NCI-H524 treated with DMSO at 0.1 percent for 48 hours (cell line): Measurements from ENCODE around the gene LINGO3.

ENCODE experiments used
- DNase-seq: peaks from one replicate; lab custom pipeline; 2025; lab: John Stamatoyannopoulos, UW

The LINGO3 gene

DNA sequence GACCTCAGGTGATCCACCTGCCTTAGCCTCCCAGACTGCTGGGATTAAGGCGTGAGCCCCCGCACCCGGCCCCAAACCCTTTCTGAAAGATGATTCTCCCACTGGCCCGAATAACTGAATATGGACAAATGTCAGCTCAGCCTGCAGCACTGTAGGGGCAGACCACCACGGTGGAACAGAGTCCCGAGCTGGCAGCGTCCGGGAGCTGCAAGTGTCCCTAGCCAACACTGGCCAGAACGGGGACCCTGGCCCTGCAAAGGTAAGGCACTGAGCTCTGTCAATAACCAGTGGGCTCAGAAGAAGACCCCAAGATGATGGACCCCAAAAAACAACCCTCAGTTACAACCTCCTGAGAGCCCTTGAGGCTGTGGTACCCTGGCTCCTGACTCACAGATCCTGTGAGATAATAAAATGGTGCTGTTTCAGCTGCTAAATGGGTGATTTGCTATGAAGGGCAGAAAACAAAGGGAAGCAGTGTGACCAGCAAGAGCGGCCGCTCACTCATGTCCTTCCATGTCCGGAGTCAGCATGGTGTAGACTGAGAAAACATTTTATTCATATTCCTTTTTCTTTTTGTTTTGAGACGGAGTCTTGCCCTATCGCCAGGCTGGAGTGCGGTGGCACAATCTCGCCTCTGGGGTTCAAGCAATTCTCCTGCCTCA, 18.9 kb upstream of the LINGO3 start:
- DNase-seq: no peak

DNA sequence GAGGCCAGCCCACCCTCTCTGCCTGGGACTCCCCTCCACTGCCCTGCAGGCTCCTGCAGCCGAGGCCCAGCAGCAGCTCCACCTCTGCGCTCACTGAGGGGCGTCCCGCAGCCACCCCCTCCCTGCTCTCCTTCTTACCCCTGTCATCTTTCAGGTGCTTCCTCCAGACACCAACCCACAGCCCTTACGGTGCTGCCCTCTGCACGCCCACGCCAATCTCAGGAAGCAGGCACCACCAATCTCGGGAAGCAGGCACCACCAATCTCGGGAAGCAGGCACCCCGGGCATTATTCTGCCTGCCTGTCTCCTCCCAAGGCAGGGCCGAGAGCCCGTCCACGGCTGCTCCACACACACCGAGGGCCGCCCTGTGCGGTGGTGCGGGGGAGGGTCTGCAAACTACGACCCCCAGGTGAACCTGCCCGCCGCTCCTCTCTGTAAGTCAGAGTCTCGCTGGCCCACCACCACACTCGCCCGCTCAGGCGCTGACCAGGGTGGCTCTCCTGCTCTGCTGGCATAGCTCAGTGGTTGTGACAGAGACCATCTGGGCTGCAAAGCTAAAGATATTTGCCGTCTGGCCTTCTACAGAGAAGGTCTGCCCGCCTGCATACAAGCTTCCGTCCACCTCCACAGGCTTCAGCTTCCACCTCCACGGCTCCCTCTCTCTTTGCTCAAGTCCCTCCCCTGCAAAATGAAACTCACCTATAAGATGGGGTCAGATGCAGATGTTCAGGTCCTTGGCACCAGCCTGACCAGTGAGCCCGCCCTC, 17.5 kb upstream of the LINGO3 start:
- DNase-seq: no peak

DNA sequence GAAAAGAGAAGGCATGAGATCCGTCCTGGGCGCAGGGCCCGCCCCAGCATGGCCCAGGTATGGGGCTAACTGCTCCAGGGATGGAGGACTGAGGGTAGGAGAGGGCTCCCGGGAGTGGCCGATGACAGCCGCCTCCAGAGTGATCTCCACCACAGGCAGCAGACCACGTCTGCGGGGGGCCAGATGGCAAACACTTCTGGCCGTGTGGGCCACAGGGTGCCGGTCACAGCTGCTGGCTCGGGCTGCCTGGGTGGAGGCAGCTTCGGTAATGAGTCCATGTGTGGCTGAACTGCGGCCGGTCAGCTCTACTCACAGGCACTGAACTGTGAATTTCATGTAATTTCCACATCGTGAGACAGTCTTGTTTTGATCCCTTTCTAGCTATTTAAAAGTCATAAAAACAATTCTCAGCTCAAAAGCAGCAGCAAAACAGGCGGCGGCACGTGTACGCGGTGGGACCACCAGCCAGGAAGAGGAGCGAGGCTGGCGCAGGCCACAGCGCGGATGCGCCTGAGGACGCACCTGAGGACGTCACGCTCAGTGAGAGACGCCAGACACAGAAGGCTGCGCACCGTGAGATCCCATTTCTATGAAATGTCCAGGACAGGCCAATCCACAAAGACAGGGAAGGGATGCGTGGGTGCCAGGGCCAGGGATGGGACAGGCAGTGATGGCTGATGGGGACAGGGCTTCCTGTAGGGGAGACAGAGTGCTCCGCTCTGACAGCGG, 16.4 kb upstream of the LINGO3 start:
- DNase-seq: no peak

DNA sequence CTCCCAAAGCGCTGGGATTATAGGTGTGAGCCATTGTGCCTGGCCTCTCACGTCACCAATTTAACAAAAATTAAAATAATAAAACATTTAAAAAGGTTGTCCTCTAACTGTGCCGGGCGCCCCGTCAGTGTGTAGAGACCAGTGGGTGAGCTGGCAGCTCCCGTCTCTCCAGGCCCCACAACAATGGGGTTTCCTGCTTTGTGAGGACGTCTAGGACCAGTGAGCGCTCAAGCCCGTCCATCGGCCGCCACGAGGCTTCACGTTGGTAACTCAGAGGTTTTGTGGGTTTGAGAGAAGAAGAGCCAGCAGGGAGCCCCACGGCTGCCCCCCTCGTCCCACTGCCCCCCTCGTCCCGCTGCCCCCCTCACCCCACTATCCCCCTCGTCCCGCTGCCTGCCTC, 15.8 kb upstream of the LINGO3 start:
- DNase-seq: no peak

DNA sequence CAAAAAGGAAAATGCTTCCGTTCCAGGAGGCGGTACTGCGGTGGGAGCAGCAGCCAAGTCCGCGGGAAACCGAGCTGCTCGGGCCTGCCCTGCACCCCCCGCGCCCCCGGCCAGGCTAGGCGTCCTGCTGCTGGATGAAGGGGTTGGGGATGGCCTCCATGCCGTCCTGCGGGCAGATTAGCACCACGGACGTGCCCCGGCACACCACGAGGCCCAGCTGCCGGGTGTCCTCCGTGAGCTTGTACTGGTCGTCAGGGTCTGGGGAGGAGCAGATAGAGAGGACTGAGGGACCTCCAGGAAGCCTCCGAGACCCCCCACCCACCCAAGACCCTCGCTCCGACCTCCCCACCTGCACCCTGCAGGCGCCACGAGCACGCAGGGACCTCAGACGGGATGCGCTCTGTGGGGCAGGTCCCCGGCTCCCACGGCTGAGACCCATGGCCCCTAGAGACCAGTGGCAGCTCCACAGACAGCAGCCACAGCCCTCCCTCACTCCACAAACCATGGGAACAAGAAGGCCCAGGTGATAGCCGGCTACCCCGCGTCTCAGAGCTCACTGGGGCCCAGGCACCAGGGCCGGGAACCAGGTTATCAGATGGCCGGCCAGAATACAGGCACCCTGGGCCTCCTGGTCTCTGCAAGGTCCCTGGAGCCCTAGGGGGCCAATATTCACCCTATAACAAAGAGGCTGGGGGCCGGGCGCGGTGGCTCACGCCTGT, 13.8 kb upstream of the LINGO3 start:
- DNase-seq: no peak

DNA sequence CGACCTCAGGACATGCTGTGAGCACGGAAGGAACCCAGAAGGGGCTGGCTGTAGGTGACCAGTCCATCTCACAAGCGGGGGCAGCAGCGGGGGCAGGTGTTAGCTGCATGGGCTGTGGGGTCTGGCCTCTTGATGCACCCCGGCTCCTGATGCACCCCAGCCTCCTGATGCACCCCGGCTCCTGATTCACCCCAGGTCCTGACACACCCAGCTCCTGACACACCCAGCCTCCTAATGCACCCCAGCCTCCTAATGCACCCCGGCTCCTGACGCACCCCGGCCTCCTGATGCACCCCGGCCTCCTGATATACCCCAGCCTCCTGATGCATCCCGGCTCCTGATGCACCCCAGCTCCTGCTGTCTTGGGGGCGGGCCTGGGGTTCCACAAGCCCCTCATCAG, 13.0 kb upstream of the LINGO3 start:
- no peak for DNase-seq

DNA sequence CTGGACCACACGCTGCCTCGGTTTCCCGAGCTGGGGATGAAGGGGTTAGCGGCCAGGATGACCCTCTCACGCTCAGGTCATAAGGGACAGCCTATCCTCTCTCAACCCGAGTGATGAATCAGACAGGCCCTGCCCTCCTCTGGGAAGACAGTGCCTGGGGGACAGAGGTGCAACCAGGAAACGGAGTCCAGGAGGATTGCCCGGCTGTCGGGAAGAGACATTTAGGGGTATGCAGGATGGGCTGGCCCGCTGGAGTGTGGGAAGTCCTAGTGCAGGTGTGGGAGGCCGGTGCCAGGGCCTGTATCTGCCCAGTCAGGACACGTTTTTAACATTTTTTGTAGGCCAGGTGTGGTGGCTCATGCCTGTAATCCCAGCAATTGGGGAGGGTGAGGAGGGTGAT, 12.1 kb upstream of the LINGO3 start:
- no peak for DNase-seq

DNA sequence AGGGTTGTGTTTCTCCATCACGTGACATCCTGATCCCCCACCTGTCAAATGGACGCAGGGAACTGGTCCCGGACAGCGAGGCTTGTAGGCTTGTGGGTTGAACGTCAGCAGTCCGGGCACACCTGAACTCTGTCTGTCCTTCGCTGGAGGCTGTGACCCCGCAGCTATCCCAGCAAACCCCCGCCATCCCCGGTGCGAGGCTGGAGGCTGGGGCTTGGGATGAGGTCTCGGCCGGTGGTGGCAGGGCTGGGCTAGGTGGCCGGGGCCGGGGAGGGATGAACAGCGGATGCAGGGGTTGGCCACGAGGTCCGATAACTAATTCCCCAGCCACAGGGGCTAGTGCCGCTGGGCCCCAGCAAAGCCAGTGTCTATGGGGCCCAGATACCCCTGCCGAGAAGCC, 11.6 kb upstream of the LINGO3 start:
- DNase-seq: no peak

DNA sequence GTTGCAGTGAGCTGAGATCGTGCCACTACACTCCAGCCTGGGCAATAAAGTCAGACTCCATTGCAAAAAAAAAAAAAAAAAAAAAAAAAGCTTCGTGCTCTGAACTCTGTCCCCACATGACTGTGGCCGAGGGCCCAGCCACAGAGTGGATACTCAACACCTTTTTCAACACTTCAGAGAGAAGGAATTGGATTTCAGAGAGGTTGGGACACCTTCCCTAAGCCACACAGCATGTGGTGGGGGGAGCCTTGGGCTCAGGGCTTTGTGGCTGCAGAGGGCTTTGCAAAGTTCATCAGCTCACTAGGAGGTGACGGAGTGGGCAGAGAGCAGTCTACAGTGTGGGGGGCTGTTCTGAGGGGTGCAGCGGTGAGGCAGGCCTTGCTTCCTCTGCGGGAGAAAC, 11.0 kb upstream of the LINGO3 start:
- no peak for DNase-seq

DNA sequence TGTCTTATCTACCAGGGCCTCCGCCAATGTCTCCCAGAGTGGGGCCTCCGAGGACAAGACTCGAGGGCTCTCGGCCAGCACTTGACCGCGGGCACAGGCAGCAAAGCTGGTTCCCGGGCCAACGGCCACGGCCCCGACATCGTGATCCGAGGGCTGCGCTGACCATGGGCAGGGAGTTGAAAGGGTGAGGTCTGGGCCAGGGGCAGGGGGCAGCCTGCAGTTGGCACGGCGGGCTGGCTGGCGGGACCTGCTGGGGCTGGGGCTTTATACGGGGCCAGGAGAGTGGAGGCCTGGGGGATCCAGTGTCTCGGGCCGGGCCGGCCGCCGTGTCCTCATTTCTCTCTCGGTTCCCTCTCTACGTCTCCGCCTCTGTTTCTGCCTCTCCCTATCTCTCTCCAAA, 9.8 kb upstream of the LINGO3 start:
- DNase-seq: no peak

DNA sequence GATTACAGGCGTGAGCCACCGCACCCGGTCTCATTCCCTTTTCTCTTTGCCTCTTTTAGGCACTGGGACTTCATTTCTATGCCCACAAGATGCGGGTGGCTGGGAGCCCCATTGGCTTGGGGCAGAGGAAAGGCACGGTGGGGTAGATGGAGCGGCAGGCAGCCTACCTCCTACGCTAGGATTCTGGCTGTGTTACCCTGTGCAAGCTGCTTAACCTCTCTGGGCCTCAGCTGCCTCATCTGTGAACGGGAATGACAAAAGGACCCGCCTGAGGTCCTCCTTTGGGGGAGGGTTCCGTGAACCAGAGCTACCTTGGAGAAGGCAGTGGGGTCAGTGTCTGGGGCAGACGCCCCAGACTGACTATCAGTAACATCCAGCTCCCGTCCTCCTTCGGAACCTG, 9.3 kb upstream of the LINGO3 start:
- no peak for DNase-seq

DNA sequence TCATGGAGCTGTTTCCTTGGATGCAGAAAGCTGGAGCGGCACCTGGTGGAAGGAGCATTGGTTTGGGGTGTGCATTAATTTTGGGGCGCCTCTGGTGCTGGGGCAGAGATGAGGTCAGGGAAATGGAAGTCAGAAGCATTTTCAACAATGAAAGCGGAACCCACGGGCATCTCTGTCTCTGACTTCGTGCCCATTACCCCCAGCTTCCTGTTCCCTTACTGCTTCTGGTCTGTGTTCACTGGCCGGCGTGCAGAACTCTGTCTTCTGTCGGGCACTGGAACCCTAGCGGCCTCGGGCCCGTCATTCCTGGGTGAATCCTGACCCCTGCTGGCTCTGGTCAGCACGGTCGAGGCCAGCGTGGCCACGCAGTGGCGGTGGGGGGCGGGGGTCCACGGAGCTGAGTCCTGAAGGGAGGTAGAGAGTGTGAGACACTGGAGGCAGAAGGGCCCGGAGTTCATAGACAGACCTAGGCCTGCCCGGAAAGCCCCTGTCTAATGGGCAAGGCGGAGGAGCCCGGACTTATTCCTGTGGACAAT, 7.9 kb upstream of the LINGO3 start:
- no peak for DNase-seq

DNA sequence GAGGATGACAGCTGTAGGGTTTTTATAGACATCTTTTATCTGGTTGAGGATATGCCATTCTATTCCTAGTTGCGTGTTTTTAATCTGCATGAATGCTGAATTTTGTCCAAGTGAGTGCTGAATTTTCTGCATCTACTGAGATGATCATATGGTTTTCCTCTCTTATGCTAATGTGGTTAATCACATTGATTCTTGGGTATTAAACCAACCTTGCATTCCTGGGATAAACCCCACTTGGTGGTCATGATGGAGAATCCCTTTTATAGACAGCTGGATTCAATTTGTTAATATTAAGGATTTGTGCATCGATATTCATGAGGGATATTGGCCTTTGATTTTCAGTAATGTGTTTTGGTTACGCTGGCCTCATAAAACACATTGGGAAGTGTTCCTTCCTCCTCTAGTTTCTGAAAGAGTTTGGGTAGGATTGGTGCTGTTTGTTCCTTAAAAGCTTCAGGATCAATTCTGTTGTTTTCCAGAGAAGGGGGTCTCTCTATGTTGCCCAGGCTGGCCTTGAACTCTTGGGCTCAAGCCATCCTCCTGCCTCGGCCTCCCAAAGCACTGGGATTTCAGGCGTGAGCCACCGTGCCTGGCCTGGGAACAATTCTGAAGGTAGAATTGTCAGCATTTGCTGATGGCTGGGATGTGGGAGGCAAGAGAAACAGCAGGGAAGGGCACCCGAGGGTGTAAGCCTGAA, 7.3 kb upstream of the LINGO3 start:
- no peak for DNase-seq

DNA sequence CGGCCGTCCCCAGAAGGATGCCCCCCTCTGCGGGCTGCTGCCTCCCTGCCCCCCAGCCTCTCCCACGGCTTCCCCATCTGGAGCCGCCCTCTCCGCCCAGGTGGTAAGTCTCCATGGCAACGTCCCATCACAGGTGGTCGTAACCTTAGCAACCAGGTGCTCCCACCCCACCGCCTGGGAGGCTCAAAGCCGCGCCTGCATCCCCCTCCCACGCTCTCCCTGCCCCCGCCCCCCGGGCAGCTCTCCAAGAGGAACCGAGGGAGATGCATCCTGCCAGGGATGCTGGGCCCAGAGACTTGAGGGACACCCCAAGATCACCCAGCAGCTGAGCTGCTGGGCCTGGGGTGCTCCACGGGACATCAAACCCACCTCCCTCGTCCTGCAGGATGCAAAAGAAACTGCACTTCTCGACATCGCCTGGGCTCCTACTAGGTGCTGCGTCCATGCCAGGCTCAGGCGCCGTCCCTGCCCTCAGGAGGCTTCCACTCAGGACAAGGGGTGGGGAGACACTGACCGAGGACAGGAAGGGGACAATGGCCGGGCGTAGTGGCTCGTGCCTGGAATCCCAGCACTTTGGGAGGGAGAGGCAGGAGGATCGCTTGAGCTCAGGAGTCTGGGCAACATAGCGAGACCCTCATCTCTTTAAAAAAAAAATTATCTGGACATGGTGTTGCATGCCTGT, 5.0 kb upstream of the LINGO3 start:
- DNase-seq: no peak

DNA sequence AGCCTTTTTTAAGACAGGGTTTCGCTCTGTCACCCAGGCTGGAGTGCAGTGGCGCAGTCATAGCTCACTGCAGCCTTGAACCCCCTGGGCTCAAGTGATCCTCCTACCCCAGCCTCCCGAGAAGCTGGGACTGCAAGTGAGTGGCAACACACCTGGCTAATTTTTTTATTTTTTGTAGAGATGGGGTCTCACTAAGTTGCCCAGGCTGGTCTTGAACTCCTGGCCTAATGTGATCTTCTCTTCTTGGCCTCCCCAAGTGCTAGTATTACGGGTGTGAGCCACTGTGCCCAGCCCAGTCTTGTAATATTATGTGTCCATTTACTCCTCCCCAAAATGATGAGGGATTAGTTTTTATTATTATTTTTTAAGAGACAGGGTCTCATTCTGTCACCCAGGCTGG, 3.1 kb upstream of the LINGO3 start:
- no peak for DNase-seq

DNA sequence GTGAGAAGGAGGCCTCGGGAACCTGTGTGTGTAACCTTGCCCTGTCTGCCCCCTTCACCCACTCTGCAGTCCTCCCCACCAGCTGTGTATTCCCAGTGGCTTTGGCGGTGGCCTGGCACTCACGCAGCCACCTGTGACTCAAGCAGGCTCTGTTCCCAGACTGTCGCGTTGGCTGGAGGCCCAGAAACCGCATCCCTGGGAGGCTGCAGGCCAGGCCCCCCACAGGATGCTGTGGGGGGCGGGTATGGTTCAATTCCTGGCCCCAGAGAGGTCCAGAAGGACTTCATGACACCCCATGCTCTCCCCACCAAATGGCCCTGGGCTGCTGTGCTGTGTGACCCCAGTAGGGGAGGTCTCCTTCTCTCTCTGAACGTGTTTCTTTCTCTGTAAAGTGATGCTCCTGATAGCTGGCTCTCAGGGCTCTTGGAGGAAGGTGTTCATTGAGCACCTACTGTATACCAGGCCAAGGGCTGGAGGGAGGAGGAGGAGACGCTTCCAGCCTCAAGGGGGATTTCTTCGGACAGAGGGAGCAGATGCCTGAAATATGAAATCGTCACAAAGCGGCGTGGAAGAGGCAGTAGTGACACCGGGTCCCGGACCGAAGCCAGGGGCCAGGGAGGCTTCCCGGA, 1.9 kb upstream of the LINGO3 start:
- no peak for DNase-seq

DNA sequence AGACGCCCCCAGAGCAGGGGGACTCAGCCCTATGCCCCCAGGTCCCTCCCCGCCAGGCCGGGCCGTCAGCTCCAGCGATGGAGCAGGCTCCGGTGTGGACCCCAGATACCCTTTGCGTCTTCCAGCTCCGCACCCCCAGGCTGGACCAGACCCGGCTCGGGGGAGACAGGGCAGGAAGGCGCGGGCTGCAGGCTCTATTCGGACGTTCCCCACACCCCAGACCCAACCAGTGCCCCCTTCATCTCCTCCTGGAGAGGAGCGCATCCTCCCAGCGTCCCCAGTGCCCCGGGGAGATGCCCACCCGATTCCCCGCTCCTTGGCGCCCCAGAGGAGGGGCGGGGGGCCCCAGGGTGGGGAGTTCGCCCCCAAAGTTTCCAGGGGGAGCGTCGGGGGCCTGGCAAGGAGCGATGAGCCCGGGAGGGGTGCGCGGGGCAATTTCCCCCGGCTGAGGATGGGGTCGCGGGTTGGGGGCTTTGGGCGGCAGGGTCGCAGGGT, 389 bp downstream of the LINGO3 start:
- no peak for DNase-seq

DNA sequence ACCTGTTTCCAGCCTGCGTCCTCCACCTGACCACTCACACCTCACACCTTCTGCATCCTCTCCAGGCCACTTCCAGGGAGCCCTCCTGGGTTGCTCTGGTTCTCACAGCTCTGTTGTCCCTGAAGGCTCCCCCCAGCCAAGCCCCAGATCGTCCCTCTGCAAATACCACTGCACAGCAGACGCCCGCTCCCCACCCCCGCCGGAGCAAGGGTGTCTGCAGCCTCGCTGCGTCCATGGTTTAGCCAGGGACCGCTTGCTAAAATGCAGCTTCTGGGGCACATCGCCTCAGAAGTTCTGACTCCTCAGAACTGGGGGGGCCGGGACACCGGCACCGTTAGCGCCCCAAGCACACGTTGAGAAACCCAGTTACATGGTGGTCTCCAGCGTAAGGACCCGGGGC, 983 bp downstream of the LINGO3 start:
- DNase-seq: no peak

DNA sequence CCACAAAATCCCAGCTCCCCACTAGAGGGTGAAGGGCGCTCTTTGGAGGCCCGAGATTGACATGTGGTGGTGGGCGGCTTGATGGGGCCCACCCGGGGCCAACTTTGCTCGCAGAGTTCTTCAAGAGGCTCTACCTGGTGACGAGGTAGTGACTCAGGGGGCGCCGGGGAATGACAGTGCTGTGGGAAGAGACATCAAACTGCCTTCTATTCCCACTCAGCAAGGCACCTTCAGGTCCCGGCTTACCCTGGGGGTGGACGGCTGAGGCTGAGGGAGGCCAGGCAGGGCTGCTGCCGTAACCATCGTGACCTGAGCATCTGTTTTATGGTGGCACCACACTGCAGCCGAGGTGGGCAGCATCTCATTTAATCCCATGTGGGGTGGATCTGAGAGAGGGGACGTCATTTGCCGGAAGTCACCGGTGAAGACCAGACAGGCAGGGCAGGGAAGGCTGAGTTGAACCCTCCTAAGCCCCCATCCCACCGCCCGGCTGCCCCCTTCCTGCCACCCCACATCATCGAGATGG, 1.6 kb downstream of the LINGO3 start:
- no peak for DNase-seq
